Measurements from ENCODE around the gene LMAN2. TPM values are rescaled to one million over a fixed set of nuclear protein-coding genes. Genes with fewer than 3 reads are reported as not detected.

Gene LMAN2
- total RNA-seq, 2 donors from 2014 or later, result 137 to 185 TPM

DNA sequence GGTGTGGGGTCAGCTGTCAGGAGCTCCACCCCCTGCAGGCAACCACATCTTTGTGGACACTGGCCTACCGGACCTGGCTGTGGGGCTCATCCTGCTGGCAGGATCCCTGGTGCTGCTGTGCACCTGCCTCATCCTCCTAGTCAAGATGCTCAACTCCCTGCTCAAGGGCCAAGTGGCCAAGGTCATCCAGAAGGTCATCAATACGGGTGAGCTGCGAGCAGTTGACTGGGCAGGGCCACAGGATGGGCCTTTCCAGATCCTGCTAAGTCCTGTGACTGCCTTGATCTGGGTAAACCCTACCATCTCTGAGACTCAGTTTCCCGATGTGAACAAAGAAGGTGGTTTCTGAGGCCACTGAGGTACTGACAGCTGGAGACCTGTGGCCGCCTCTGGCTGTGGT lies 42.5 kb upstream of the LMAN2 start:
- intact Hi-C loops (cut with DNase I), result no loop called here
- no peak overlapping the region for H3K27ac ChIP-seq
- no peak for DNase-seq
- TF ChIP-seq, protein P1, sequence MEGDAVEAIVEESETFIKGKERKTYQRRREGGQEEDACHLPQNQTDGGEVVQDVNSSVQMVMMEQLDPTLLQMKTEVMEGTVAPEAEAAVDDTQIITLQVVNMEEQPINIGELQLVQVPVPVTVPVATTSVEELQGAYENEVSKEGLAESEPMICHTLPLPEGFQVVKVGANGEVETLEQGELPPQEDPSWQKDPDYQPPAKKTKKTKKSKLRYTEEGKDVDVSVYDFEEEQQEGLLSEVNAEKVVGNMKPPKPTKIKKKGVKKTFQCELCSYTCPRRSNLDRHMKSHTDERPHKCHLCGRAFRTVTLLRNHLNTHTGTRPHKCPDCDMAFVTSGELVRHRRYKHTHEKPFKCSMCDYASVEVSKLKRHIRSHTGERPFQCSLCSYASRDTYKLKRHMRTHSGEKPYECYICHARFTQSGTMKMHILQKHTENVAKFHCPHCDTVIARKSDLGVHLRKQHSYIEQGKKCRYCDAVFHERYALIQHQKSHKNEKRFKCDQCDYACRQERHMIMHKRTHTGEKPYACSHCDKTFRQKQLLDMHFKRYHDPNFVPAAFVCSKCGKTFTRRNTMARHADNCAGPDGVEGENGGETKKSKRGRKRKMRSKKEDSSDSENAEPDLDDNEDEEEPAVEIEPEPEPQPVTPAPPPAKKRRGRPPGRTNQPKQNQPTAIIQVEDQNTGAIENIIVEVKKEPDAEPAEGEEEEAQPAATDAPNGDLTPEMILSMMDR (IDR thresholded peaks at IDR 0.05), result no peak
- no peaks in the 10 kb centered on the region for H3K36me3 ChIP-seq
- no peaks in the 10 kb centered on the region for H3K9me3 ChIP-seq
- no peak overlapping the region for H3K4me3 ChIP-seq
- H3K27me3 ChIP-seq, result no peaks in the 10 kb centered on the region
- peaks cover 9% of the 10 kb centered on the region for H3K4me1 ChIP-seq
- H3K9ac ChIP-seq (ENCODE audit: low read depth in 2 of 2, low read length in 2 of 2), result no peak overlapping the region

DNA sequence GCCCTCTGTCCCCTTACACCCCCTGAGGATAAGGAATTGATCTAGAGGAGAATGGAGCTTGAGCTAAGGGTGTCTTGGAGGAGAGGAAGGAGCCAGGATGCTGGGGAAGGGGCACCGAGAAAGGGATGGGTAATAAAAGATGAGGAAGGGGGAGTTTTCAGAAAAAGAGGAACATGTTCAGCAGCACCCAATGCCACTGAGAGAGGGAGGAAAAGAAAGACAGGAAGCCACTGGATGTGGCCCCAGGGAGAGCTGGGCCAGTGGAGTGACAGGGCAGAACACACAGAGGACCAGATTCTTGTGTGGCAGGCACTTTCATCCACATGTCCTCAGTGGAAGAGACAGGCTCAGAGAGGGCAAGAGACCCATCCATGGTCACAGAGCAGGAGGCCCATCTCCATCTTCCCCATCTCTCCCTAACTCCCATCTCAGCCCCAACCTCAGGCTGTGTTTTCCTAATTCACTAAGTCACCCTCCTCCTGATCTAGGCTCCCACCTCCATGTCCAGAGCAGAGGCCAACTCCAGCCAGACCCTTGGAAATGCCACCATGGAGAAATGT lies 41.8 kb upstream of the LMAN2 start:
- Histone ChIP-seq H3K9me3 (no peaks in the 10 kb centered on the region), H3K9ac (ENCODE audit: low read depth in 2 of 2, low read length in 2 of 2) (no peak overlapping the region), H3K4me1 (peaks cover 9% of the 10 kb centered on the region)

DNA sequence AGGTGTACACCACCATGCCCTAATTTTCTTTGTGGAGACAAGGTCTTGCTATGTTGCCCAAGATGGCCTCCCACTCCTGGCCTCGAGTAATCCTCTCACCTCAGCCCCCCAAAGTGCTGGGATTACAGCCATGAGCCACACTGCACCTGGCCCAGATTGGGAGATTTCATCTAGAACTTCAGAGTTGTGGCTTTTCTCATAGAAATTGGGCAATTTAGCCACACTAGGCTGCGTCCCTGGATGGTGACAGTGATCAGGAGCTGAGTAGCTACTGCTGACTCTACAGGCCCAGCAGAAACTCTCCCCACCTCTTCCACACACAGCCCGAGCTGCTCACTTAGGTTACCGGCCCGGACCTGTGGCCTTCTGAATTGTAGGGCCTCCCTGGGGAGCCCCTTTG lies 41.3 kb upstream of the LMAN2 start:
- H3K9ac ChIP-seq (ENCODE audit: low read depth in 2 of 2, low read length in 2 of 2), result no peak overlapping the region
- DNase-seq, result no peak
- intact Hi-C loops (cut with DNase I), result no loop called here
- TF ChIP-seq, protein P1 (IDR thresholded peaks at IDR 0.05), result no peak
- H3K9me3 ChIP-seq, result no peaks in the 10 kb centered on the region
- no peaks in the 10 kb centered on the region for H3K27me3 ChIP-seq
- H3K4me1 ChIP-seq, result peaks cover 9% of the 10 kb centered on the region
- no peak overlapping the region for H3K27ac ChIP-seq
- no peaks in the 10 kb centered on the region for H3K36me3 ChIP-seq
- no peak overlapping the region for H3K4me3 ChIP-seq

More for the DNA sequence above, 41.8 kb upstream of the LMAN2 start:
- no peaks in the 10 kb centered on the region for H3K36me3 ChIP-seq
- TF ChIP-seq, protein P1 (IDR thresholded peaks at IDR 0.05), result no peak
- intact Hi-C loops (cut with DNase I), result no loop called here
- no peak for DNase-seq
- no peaks in the 10 kb centered on the region for H3K27me3 ChIP-seq
- H3K4me3 ChIP-seq, result no peak overlapping the region
- no peak overlapping the region for H3K27ac ChIP-seq

DNA sequence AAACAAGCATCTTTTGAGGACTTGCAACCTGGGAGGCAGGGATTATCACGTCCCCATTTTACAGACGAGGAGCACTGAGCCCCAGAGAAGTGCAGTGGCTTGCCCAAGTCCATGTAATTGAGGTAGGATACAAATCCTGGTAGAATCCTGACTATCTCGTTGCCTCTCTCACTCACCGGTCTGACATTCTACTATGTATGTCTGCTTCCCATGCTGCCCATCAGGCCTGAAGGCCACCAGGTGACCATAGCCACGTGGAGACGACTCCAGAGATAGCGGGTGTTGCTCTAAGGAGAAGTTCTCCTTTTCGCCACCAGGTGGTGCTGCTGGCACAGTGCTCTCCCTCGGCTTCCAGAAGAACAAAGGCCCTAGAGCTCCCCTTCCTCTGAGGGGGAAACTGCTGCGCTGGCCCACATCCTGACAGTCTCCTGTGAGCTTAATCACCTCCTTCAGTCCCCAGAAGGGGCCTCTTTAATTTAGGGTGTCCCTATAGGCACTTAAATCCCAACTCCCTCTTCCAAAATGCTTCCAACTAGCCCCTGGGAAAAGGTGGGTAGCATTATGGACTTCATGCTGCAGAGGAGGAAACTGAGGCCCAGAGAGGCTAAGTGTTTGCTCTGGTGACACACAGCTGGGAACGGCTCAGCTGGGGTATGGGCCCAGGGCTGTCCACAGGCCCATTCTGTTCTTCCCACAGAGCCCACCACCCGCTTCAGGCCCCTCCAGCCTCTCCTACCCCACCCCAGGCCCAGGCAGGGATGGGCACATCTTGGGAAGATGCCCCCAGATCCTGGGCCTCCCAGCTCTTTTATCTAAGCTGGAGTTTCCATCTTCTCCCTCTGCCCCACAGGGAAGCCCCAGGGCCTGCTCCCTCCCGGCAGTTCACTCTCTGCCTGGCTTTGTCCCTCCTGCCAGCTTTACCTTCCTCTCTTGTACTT lies 39.2 kb upstream of the LMAN2 start:
- no peaks in the 10 kb centered on the region for H3K9me3 ChIP-seq
- no peak overlapping the region for H3K4me3 ChIP-seq
- no peaks in the 10 kb centered on the region for H3K27me3 ChIP-seq
- peaks cover 9% of the 10 kb centered on the region for H3K4me1 ChIP-seq
- DNase-seq, result peak; percentile 90
- H3K9ac ChIP-seq (ENCODE audit: low read depth in 2 of 2, low read length in 2 of 2), result peak overlapping the region in 1 of 2 donors; percentile 31
- peak overlapping the region; percentile 11 for H3K27ac ChIP-seq
- no peaks in the 10 kb centered on the region for H3K36me3 ChIP-seq
- TF ChIP-seq, protein P1 (IDR thresholded peaks at IDR 0.05), result peak; percentile 99
- intact Hi-C loops (cut with DNase I), result loop anchor here (2.0 kb wide), 1 partner anchor 64 kb away; no protein-coding TSS in a partner anchor

DNA sequence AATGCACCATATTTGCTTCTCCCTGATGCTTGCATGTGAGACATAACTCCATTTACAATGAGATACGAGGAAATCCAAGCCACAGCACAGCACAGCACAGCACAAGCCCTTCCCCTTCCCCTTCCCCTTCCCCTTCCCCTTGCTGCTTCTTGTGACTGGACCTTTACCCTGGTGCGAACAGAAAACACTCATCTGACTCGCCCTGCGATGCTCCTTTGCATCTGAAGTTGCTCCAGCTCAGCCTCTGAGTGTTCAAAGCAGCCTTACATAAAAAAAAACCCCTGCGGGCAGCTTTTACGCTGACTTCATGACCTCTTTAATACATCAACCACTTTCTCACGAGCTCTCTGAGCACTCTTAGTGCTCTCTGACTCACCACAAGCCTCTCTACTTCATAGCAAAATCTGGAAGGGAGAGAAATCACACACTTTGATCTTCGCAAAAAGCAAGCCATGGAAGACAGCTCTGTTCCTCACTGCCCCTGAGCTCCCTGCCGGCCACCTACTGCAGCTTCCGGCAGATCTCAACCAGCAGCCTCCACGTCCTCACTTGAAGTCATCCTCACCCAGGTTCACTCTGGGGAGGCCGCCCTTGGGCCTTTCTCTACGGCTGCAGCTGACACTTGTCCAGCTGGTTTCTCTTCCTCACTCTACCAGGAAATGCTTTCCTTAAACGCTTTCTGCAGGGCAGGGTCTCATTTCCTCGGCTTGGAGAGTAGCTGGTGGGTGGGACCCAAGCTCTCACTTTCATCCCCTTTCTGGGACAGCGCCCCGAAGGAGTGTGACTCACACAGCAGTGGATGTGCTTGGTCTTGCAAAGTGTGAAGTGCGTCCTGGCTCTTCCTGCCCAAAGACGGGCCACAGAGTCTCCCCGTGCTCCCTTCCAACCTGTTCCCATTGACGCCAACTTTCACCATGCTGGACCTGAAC lies 38.0 kb upstream of the LMAN2 start:
- Histone ChIP-seq H3K9ac (ENCODE audit: low read depth in 2 of 2, low read length in 2 of 2) (peak overlapping the region in 1 of 2 donors; percentile 31), H3K27ac (peak overlapping the region; percentile 11), H3K36me3 (no peaks in the 10 kb centered on the region), H3K27me3 (no peaks in the 10 kb centered on the region), H3K9me3 (no peaks in the 10 kb centered on the region), H3K4me3 (no peak overlapping the region), H3K4me1 (peaks cover 9% of the 10 kb centered on the region)
- TF ChIP-seq, protein P1 (IDR thresholded peaks at IDR 0.05), result no peak
- DNase-seq, result peak; percentile 35
- intact Hi-C loops (cut with DNase I), result loop anchor here (2.0 to 5.0 kb wide), 2 partner anchors 65 to 113 kb away; no protein-coding TSS in a partner anchor
